Osteoblast (primary cell): Measurements from ENCODE around the gene RACK1. TPM values are rescaled to one million over a fixed set of nuclear protein-coding genes. Genes with fewer than 3 reads are reported as not detected.

ENCODE experiments used
- DNase-seq: peaks from one replicate; pipeline ENCODE4 v3.0.0; 2011; ENCODE audit warnings: low spot score, mixed read lengths; ENCODE audit not compliant: insufficient read length; ENCODE audit errors: missing footprints
- H2AFZ ChIP-seq: 2 replicates; pipeline ENCODE4 v1.6.0; 2011; ENCODE audit warnings: mild to moderate bottlenecking, low read length
- H3K27ac ChIP-seq: 2 replicates; pipeline ENCODE4 v1.5.1; 2011; ENCODE audit warnings: mild to moderate bottlenecking, low read depth, low read length, moderate library complexity
- H3K27me3 ChIP-seq: 2 replicates; pipeline ENCODE4 v1.6.0; 2012; ENCODE audit warnings: mild to moderate bottlenecking, control low read depth, inconsistent platforms, low read length, moderate library complexity; ENCODE audit not compliant: insufficient read depth
- H3K36me3 ChIP-seq: 2 replicates; pipeline ENCODE4 v1.5.1; 2011; ENCODE audit warnings: mild to moderate bottlenecking, low read length, control low read depth, moderate library complexity; ENCODE audit not compliant: insufficient read depth
- H3K4me1 ChIP-seq: 2 replicates; pipeline ENCODE4 v1.5.1; 2011; ENCODE audit warnings: mild to moderate bottlenecking, low read length, control low read depth, moderate library complexity; ENCODE audit not compliant: insufficient read depth
- H3K4me2 ChIP-seq: 2 replicates; pipeline ENCODE4 v1.6.0; 2011; ENCODE audit warnings: mild to moderate bottlenecking, low read length; ENCODE audit not compliant: insufficient read depth
- H3K4me3 ChIP-seq: fragments of 200-600 bp; sonication (generic); 3 replicates; pipeline ENCODE4 v1.5.1; 2012; ENCODE audit warnings: mild to moderate bottlenecking, low read length, inconsistent platforms; ENCODE audit not compliant: insufficient read depth
- H3K79me2 ChIP-seq: 2 replicates; pipeline ENCODE4 v1.6.0; 2012; ENCODE audit warnings: mild to moderate bottlenecking, low read length, control low read depth, inconsistent platforms; ENCODE audit not compliant: insufficient read depth
- H3K9me3 ChIP-seq: 2 replicates; pipeline ENCODE4 v1.5.1; 2011; ENCODE audit warnings: low read depth, low read length, control low read depth
- H4K20me1 ChIP-seq: 2 replicates; pipeline ENCODE4 v1.6.0; 2012; ENCODE audit warnings: mild to moderate bottlenecking, low read length, control low read depth; ENCODE audit not compliant: insufficient read depth
- CTCF ChIP-seq: IDR thresholded peaks from 2 replicates; pipeline ENCODE4 v1.5.1; 2011; ENCODE audit warnings: mild to moderate bottlenecking, low read depth, low read length, moderate library complexity; ENCODE audit errors: extremely low read depth
- total RNA-seq: library from RNA; depleted of rRNA; stranded (reverse); fragments of >200 nt; gene quantifications from 2 replicates; pipeline ENCODE4 v1.2.3, GENCODE V29; 2012

RACK1 gene
- total RNA-seq, 1 donor = 4,007 TPM

- Histone ChIP-seq H2AFZ (peak overlapping the region; percentile 47), H3K27ac (no peak overlapping the region), H3K4me3 (peak overlapping the region; percentile 65), H3K79me2 (no peaks in the 10 kb centered on the region), H4K20me1 (no peaks in the 10 kb centered on the region), H3K4me1 (peaks cover 5% of the 10 kb centered on the region), H3K4me2 (peak overlapping the region; percentile 84), H3K27me3 (peaks cover 7% of the 10 kb centered on the region), H3K36me3 (no peaks in the 10 kb centered on the region), H3K9me3 (no peaks in the 10 kb centered on the region)
- TF ChIP-seq CTCF = no peak
- DNase-seq = peak; percentile 82
Measured at GRCh38 chr5:181204113-181204825, 39.4 kb downstream of the RACK1 start.

- H3K79me2 ChIP-seq = no peaks in the 10 kb centered on the region
- H3K4me2 ChIP-seq = peak overlapping the region; percentile 84
- peak overlapping the region; percentile 65 for H3K4me3 ChIP-seq
Measured at GRCh38 chr5:181203777-181204112, 40.0 kb downstream of the RACK1 start.

GRCh38 chr5:181203093-181203711 is 40.5 kb downstream of the RACK1 start:
- Histone ChIP-seq H3K9me3 (no peaks in the 10 kb centered on the region), H2AFZ (no peak overlapping the region), H3K4me1 (peaks cover 5% of the 10 kb centered on the region), H4K20me1 (no peaks in the 10 kb centered on the region), H3K4me3 (no peak overlapping the region), H3K27me3 (peaks cover 7% of the 10 kb centered on the region), H3K4me2 (no peak overlapping the region), H3K36me3 (no peaks in the 10 kb centered on the region), H3K79me2 (no peaks in the 10 kb centered on the region), H3K27ac (no peak overlapping the region)
- TF ChIP-seq CTCF = no peak
- peak; percentile 87 for DNase-seq

More at GRCh38 chr5:181203777-181204112, 40.0 kb downstream of the RACK1 start:
- no peak overlapping the region for H3K27ac ChIP-seq
- H3K9me3 ChIP-seq = no peaks in the 10 kb centered on the region
- H3K4me1 ChIP-seq = peaks cover 5% of the 10 kb centered on the region
- H4K20me1 ChIP-seq = no peaks in the 10 kb centered on the region
- peak overlapping the region; percentile 47 for H2AFZ ChIP-seq
- DNase-seq = peak; percentile 70
- TF ChIP-seq CTCF = no peak
- no peaks in the 10 kb centered on the region for H3K36me3 ChIP-seq
- peaks cover 7% of the 10 kb centered on the region for H3K27me3 ChIP-seq

- H3K79me2 ChIP-seq = no peaks in the 10 kb centered on the region
- DNase-seq = peak; percentile 69
- no peak overlapping the region for H3K27ac ChIP-seq
- H3K4me1 ChIP-seq = peaks cover 3% of the 10 kb centered on the region
- no peak for TF ChIP-seq CTCF
- no peak overlapping the region for H3K4me2 ChIP-seq
- H3K36me3 ChIP-seq = no peaks in the 10 kb centered on the region
- peaks cover 4% of the 10 kb centered on the region for H3K27me3 ChIP-seq
- H4K20me1 ChIP-seq = no peaks in the 10 kb centered on the region
- H3K4me3 ChIP-seq = no peak overlapping the region
- H2AFZ ChIP-seq = no peak overlapping the region
- H3K9me3 ChIP-seq = no peaks in the 10 kb centered on the region
Measured at GRCh38 chr5:181200816-181201215, 42.9 kb downstream of the RACK1 start.
